Left cardiac atrium (tissue), 4 donors: Measurements from ENCODE around the gene CYTL1. TPM values are rescaled to one million over a fixed set of nuclear protein-coding genes. Genes with fewer than 3 reads are reported as not detected.
A peak's percentile ranks its signal among the peaks of the same experiment; 100 is the strongest.
"Not testable (repeated sequence)": the region's sequence is repeated elsewhere in the genome, so short reads cannot be mapped to it uniquely, and the experiment has no call there.

ENCODE experiments used
- ATAC-seq, 2 donors: fragments of 200-7000 bp; cut with Tn5 transposase; one replicate each; pipeline ENCODE4 v1.9.1; 2020; ENCODE audit warnings: mild to moderate bottlenecking in 2 of 2, moderate library complexity in 2 of 2
- DNase-seq: peaks from one replicate; pipeline ENCODE4 v3.0.0-alpha.2; 2020
- intact Hi-C, 2 donors: fragments of 100-400 bp; cut with DNase I; formaldehyde crosslinking; loops; one replicate each; pipeline versions ENCODE4 v1.14.1 to v1.15.1; 2022 to 2023
- total RNA-seq, 2 donors: library from RNA; stranded (reverse); fragmentation: NEBNext Ultra II Directional; extraction: Animal tissue kit (Norgen Biotek cat#: 25700); gene quantifications; one replicate each; pipeline ENCODE4 v1.2.1, GENCODE V29; 2021
- donor health status: DM: no; HTN: yes; CAD: no.
- donor health status: DM: no; HTN: yes; CAD: no; lungs with severe emphysema.
- donor health status: DM: yes; HTN: yes; CAD: no.
- donor health status: Dilated cardiomyopathy.

Gene CYTL1
- total RNA-seq, 2 donors from 2014 or later, result 0.34 to 1.4 TPM

DNA sequence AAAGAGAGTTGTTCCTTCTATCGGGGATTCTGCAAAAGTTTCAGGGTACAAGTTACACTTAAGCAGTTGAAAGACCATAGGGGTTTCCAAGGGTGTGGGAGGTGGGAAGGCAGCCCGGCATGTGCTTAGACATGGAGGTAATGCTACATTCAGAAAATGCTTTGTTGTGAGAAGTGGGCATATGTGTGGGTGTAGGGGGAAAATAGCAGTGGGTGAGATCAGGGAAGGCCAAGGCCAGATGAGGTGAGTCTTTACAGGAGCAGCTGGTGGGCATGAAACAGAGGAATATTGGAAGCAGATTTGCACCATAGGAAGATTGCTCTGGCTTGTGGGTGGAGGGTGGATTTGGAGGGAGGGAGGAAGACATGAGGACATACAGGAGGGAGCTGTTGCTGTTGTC is 8.3 kb downstream of the CYTL1 start:
- no peak for ATAC-seq
- DNase-seq, result no peak
- intact Hi-C loops, result no loop called here

DNA sequence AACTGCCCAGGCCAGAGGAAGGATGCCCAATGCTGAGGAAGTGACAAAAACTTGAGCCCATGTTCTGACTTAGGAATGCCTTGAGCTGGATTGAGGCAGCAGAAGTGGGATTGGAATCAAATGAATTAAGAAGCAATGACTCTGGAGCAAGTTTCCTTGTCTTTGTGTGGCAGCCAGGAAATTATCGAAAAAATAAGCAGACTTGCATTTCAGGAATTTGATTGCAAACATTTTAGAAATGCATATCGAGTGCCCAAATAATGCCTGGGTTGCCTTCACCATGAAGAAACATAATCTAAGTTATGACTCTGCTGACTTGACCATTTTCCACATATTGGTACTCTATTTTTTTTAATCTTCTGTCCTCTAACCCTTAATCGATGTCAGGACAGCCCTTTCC is 9.5 kb downstream of the CYTL1 start:
- intact Hi-C loops, result no loop called here
- ATAC-seq, result no peak
- no peak for DNase-seq

DNA sequence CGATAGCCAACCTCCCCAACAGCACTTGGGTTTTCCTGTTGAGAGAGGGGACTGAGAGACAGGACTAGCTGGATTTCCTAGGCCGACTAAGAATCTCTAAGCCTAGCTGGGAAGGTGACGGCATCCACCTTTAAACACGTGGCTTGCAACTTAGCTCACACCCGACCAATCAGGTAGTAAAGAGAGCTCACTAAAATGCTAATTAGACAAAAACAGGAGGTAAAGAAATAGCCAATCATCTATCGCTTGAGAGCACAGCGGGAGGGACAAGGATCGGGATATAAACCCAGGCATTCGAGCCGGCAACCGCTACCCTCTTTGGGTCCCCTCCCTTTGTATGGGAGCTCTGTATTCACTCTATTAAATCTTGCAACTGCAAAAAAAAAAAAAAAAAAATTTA is 12.3 kb downstream of the CYTL1 start:
- DNase-seq, intact Hi-C loops, ATAC-seq: not testable (repeated sequence)

DNA sequence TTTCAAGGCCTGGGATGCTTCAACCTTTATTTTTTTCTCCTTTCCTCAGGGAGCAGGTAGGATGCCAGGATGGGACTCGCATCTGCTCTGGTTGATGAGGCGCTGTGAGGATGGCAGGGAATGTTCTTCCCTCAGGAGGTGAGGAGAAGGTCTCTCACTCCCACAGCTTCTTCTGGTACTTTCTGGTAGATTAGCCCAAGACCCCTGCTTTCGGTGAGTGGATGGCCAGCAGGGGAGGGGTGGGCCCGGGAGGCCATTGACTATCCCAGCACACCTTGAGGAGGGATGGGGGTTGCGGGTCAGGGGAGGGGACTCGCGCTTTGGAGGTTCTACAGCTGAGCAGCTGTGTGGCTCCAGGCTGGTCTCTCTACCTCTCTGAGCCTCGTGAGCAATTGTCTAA is 14.8 kb downstream of the CYTL1 start:
- DNase-seq, result no peak
- ATAC-seq, result no peak
- intact Hi-C loops, result no loop called here

DNA sequence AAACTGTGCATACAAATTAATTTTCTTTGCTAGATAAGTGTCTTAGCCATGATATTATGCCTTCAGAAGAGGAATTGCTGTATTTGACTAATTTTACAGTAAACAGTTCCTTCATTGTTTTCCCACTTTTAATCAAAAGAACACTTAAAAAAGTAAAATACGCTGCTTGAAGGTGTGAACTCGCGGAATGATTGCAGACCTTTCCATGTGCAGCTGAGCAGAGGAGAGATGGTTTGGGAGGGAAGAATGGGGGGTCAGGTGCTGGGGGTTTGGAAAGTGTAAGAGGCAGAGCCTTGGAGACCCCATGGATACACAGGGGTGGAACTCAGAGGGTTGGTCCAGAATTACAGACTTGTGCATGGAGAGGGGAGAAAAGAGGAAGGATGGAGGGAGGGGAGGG is 15.3 kb downstream of the CYTL1 start:
- ATAC-seq (no peak), DNase-seq (no peak)
- intact Hi-C loops, result no loop called here

DNA sequence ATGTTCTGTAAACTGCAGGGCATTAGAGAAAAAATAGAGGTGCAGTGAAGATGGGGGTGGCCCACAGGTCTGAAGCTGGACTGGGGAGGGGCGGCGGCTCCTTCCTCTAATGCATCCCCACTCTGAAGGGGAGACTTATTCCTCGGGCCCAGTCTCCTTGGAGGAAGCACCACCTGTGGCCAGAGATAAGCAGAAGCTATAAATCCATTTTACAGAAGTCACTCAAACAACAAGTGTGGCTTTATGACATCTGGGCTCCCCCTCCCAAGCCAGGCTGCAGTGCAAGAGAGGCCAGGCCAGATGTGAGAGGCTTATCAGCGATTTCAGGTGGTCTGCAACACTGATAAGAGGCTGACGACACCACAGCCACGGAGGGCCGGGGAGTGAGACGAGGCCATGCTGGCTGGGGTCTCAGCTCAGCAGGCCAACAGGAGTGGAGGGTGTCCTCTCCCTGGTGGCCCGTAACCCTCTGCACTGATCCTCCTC is 15.8 kb downstream of the CYTL1 start:
- DNase-seq (no peak), ATAC-seq (no peak)
- intact Hi-C loops, result no loop called here

DNA sequence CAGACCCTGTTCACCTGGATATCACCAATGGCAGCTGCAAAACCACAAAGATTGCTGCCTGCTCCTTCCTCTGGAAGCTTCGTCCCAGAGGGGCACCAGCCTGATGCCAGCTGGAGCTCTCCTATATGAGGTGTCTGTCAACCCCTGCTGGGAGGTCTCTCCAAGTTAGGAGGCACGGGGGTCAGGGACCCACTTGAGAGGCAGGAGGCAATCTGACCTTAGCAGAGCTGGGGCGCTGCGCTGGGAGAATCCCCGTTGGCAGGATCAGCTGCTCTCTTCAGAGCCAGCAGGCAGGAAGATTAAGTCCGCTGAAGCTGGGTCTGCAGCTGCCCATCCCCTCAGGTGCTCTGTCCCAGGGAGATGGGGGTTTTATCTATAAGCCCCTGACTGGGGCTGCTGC is 17.6 kb downstream of the CYTL1 start:
- ATAC-seq, intact Hi-C loops, DNase-seq: not testable (repeated sequence)

DNA sequence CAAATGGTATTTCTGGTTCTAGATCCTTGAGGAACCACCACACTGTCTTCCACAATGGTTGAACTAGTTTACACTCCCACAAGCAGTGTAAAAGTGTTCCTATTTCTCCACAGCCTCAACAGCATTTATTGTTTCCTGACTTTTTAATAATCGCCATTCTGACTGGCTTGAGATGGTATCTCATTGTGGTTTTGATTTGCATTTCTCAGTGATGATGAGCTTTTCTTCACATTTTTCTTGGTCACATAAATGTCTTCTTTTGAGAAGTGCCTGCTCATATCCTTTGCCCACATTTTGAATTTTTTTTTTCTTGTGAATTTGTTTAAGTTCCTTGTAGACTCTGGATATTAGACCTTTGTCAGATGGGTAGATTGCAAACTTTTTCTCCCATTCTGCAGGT is 22.3 kb downstream of the CYTL1 start:
- ATAC-seq, DNase-seq: not testable (repeated sequence)
- intact Hi-C loops, result loop anchor here in 1 of 2 donors (5.0 to 10.0 kb wide), 3 partner anchors 145 to 828 kb away; no protein-coding TSS in a partner anchor

DNA sequence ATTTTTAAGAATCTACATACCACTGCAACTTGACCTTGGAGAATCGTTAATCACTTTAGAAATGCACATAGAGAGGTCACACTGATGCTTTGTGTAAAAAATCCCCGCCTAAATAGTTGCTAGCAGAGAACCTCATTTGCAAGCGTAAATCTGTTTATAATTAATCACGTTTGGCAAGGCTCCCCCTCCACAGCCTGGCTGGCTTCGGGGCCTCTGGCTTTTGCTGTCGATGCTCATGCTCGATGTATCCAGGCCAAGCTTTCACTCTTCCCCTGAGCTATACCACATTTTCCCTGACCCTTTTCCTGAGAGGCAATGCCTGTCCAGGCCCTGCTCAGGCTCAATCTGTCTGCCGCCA is 23.4 kb downstream of the CYTL1 start:
- ATAC-seq, result no peak

DNA sequence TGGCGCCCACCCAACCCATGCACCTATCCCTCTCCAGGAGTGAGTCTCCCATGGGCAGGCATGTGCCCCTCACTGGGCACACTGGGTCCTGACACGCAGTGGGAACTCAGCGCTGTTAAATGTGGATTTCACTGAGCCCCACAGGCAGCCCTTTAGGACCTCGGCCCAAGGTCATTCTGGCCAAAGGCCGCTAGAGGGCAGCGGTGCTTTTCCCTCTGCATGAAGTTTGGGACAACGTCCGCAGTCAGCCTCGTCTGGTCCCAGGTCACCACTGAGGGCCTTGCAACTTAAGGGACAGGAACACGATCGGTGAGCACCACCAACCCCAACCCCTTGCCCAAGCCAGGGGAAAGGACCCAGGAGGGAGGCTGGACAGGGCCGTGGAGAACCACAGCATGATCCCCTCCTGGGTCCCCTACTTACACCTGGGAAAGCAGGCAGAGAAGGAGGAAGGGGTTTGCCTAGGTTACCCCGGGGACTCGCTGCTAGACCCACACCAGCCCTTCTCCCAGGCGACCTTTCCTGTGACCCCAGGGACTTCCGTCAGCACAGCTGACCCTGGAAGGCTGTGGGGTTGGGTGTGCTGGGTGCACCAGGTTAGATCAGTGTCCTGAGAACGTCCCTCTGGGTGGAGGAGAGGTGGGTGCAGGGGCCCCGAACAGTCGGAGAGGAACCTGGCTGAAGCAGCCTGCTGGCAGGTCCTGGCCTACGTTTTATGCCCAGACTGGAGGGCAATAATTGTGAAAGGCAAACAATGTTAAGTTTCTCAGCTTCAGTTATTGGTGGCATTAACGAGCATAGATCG is 24.0 kb downstream of the CYTL1 start:
- intact Hi-C loops, result loop anchor here in 1 of 2 donors (5.0 to 10.0 kb wide), 3 partner anchors 147 to 829 kb away; no protein-coding TSS in a partner anchor
- DNase-seq, result peak; percentile 80
- peak; percentile 19 to 67 for ATAC-seq

More for the DNA sequence above, 23.4 kb downstream of the CYTL1 start:
- intact Hi-C loops, result loop anchor here in 1 of 2 donors (5.0 to 10.0 kb wide), 3 partner anchors 146 to 829 kb away; no protein-coding TSS in a partner anchor
- DNase-seq, result no peak

DNA sequence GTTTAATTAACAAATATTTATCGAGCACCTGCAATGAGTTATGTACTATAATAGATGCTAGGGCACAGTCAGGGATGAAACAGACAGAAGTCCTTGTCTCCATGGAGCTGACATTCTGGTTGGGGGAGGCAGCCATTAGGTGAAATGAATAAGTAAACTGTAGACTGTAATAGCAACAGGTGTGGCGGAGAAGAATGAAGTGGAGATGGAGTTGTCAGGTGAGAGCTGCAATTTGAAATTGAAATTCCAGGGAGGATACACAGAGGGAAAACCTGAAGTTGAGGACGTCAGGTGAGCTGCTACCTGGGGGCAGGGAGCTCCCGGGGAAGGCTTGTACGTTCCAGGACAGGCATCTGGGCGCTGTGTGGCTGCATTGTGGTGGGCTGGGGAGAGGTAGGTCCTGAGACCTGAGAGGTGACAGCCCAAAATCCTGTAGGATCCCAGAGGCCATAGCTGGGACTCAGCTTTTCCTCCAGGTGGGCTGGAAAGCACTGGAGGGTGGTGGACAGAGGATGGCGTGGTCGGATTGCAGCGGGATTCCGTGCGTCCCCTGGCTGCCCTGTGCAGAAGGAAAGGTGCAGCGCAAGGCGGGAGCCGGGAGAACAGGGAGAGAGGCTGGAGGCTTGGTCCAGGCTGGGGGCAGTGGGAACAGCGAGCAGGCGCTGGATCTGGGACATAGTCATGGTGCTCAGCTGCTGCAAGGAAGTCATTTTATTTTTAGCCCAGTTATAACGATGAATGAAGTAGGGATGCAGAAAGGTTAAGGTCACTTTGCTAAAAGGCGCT is 24.8 kb downstream of the CYTL1 start:
- intact Hi-C loops, result loop anchor here in 1 of 2 donors (5.0 to 10.0 kb wide), 3 partner anchors 148 to 830 kb away; no protein-coding TSS in a partner anchor
- ATAC-seq, result no peak
- no peak for DNase-seq

DNA sequence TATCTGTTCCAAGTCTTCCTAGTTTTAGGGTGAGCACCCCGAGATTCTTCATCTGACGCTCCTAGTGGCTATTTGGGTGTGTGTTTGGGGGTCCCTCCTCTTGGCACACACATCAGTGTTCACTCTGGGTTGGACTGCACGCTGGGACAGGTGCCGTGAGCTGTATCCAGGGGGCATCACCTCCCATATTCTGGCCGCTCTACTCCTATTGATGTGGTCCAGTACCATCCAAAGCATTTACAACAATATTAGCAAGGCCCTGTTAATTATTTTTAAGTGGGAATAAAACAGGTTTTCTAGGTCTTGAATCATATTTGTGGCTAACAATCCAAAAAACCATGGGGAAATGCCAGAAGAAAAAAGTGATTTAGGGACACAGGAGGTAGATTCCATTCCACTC is 26.4 kb downstream of the CYTL1 start:
- no peak for DNase-seq
- ATAC-seq, result no peak
- intact Hi-C loops, result loop anchor here in 1 of 2 donors (10.0 kb wide), 1 partner anchor 832 kb away; no protein-coding TSS in a partner anchor

DNA sequence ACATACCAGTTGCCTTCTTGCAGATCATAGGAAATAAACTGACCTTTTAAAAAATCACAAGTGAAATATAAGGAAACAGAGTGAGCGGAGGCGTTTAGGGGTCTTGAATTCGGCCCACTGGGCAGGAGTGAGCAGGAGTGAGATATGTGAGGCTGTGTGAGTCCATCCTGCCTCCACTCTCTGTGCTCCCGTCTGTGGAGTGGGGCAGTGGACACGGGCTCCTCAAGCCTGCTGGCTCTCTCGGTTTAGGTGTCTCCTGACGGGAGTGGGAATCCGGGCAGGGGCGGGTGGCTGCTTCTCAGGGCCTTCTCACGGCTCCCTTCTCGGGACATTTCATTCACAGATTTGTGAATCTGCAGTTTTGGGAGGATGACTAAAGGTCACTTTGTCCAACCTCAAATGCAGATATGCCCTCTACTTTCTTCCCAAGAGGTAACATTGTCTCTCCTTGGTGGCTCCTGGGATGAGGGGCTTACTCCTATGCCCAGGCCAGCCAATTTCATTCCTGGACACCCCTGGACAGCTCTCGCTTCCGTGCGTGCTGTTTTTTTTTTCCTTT is 27.6 kb downstream of the CYTL1 start:
- no peak for DNase-seq
- intact Hi-C loops, result loop anchor here in 1 of 2 donors (10.0 kb wide), 1 partner anchor 833 kb away; no protein-coding TSS in a partner anchor
- ATAC-seq, result peak in 1 of 2 donors; percentile 2

DNA sequence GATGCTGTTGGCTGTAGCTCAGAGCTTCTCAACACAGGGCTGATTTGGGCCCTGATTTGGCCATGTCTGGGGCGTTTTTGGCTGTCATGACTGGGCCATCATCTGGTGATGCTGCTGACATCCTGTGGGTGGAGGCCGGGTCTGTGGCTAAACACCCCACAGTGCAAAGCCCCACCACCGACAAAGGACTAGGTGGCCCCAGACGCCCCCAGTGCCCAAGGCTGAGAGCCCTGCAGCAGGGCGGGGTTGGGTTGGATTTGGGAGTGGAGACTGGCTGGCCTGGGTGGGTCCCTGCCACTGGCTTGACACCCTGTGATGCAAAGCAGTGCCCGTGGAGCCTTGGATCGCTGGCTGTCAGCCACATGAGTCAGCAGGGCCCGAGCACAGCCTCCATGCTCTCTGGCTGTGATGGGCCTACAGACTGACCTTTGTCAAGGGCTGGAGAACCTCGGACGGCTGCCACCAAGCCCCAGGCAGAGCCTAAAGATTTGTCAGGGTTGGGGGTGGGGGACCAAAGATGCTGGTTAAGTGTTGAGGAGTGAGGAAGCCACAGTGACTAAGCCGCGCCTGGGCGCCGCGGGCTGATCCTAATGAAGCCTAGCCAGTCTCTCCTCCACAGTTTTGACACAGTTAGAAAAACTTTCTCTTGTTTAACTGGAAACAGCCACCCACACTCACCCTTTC is 28.3 kb downstream of the CYTL1 start:
- DNase-seq, result peak; percentile 92
- peak; percentile 88 to 93 for ATAC-seq
- intact Hi-C loops, result loop anchor here in 1 of 2 donors (10.0 kb wide), 1 partner anchor 834 kb away; no protein-coding TSS in a partner anchor

DNA sequence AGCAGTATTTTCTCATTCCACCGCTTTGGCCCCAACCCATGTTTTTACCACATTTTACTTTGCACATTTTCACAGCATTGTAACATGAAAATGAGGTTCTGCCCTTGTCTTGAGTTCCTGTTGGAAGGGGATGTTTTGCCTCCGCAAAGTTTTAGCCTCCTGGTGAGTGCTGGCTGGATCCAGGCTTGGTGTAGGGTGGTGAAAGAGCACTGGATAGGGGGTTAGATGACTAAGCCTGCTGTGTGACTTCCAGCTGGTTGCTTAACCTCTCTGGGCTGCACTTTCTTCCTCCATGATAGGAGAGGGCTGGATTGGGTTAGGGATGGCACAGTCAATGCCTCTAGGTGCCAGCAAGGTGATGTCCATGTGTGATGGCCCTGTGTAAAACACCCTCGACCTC is 28.9 kb downstream of the CYTL1 start:
- intact Hi-C loops, result loop anchor here in 1 of 2 donors (10.0 kb wide), 1 partner anchor 834 kb away; no protein-coding TSS in a partner anchor
- DNase-seq, result peak; percentile 46
- ATAC-seq, result peak in 1 of 2 donors; percentile 47

DNA sequence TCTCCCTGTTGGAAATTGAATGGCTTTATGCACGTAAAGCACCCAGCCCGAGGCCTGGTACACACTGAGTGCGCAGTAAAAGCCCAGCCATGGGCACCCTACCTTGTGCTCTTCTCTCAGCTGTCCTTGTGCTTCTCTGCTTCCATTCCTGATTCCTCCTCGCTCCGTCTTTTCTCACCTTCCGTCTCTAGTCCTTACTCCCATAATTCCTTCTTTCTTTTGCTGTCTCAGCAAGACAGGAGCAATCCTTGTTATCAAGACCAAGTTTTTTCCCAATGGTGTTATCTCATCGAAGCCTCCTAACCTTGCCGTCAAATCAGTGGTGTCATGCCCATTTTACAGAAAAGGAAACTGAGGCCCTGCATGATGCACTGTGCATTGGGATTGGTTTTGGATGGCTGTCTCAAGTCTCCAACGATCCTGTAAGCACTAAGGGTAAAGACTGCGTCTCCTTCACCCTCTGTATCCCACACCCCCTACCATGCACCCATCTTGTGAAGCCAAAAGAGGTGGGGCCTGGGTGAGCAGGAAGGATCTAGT is 30.1 kb downstream of the CYTL1 start:
- DNase-seq, result no peak
- no peak for ATAC-seq
- intact Hi-C loops, result no loop called here

DNA sequence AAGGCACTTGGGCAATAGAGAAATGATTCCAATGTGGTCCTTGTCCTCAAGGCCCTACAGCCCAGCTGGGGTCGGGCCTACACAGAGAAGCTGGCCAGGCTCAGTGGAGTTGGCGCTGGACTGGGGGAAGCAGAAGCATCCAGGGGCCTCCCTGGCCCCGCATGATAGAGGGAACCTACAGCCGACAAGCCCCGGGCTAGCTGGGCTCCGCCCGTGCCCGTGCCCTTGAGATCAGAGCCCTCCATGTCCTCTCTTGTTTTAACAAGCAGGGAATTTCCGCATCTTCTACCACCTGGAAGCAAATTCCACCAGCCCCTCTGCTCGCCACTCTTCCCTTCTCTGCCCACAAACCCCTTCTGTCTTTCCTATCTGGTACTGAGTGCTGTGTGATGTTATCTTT is 31.6 kb downstream of the CYTL1 start:
- ATAC-seq (no peak), DNase-seq (no peak)
- intact Hi-C loops, result no loop called here

DNA sequence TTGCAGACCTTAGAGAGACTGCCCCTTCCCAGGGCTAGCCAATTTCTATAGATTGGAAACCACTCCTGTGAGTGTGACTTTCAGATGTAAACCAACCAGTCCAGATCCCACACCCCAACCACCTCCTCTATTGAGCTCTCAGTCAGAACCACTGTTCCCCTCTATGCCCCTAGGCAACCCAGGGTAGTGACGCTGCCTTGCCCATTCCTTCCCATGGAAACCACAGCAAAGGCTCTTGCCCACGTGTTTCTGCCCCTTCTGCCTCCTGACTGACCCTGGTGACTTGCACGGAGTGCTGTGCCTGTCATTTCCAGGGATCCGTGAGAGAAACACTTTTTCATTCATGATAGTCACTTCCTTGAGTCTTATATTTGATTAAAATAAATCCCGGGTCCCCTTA is 32.4 kb downstream of the CYTL1 start:
- ATAC-seq (no peak), DNase-seq (no peak)
- intact Hi-C loops, result no loop called here
